D341Med (cell line): ENCODE results near the gene FAM111A.
A peak's percentile ranks its signal among the peaks of the same experiment; 100 is the strongest.

ENCODE experiments used
- DNase-seq: peaks from one replicate; pipeline ENCODE4 v3.0.0; 2012; ENCODE audit warnings: low spot score

FAM111A gene

GRCh38 chr11:59144096-59144495 is 1.4 kb downstream of the FAM111A start:
- no peak for DNase-seq

DNA sequence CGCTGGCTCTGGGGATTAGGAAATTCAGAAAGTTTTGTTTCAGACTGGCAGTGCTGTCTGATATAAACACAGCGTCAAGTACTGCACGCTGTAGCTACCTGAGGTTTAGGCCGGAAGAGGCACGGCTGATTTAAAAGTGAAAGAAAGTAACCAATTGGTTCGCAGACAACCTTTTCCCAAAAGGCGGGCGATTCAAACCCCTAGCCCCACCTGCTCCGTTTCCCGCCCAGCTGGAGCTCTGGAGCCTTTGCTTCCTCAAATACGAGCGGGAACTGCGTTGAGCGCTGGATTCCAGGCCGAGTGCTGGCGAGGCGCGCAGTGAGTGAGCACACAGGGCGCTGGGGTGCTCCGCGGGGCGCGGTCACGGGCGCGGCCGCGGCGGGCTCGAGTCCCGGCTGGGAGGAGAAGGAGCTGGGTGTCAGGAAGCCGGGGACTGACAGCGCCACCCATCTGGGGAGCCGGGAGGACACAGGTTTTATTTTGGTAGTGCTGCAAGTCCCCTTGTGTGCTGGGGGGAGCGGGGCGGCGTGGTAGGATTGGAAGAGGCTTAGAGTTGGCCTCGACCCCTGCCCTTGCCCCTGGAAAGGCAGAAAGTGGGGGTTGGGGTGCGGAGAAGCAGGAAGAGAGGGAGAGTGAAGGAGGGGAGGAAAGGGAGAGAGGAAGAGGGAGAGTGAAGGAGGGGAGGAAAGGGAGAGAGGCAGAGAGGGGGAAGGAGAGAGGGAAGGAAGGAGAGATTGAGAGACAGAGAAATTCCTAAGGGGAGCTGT is 2.1 kb downstream of the FAM111A start:
- peak; percentile 47 for DNase-seq

DNA sequence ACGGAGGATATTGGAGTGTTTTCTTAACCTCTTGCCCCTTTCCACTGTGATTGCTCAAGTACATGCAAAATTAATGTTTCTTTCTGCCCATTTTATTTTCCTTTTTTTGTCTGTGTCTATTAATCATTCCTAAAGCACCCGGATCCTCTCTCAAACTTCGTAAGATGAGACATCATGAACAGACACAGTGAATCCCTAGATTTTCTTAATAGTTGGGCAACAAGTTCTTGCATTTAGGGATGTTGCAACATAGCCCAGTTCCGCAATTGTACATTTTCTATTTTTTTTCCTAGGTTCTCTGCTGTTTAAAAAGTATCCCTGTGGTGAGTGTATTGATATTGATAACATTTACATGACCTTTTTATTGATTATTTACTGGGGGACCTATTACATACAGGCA is 2.9 kb downstream of the FAM111A start:
- no peak for DNase-seq

- DNase-seq, result no peak
Observed at GRCh38 chr11:59151761-59152160, 9.1 kb downstream of the FAM111A start.

DNA sequence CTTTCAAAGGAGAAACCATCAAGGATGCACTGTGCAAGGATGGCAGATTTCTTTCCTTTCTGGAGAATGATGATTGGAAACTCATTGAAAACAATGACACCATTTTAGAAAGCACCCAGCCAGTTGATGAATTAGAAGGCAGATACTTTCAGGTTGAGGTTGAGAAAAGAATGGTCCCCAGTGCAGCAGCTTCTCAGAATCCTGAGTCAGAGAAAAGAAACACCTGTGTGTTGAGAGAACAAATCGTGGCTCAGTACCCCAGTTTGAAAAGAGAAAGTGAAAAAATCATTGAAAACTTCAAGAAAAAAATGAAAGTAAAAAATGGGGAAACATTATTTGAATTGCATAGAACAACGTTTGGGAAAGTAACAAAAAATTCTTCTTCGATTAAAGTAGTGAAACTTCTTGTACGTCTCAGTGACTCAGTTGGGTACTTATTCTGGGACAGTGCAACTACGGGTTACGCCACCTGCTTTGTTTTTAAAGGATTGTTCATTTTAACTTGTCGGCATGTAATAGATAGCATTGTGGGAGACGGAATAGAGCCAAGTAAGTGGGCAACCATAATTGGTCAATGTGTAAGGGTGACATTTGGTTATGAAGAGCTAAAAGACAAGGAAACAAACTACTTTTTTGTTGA is 9.8 kb downstream of the FAM111A start:
- DNase-seq, result no peak

DNA sequence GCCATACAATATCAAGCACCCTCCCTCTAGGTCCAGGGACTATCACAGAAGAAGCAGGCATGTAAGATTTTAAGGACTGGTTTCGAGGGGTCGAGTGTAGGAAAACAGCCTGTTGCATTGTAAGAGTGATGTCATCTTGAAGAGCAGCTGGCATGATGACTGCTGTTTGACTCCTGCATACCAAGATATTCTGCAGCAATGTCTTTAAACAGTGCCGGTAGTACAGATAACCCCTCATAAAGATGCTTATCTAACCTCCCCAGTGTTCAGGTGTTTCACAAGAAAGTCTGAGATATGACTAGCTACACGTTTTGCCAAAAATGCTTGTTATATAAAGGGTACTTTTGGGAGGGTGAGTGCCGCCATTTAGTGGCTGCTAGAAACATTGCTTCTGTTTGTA is 12.0 kb downstream of the FAM111A start:
- no peak for DNase-seq

- DNase-seq, result no peak
Observed at GRCh38 chr11:59157433-59157832, 14.8 kb downstream of the FAM111A start.

DNA sequence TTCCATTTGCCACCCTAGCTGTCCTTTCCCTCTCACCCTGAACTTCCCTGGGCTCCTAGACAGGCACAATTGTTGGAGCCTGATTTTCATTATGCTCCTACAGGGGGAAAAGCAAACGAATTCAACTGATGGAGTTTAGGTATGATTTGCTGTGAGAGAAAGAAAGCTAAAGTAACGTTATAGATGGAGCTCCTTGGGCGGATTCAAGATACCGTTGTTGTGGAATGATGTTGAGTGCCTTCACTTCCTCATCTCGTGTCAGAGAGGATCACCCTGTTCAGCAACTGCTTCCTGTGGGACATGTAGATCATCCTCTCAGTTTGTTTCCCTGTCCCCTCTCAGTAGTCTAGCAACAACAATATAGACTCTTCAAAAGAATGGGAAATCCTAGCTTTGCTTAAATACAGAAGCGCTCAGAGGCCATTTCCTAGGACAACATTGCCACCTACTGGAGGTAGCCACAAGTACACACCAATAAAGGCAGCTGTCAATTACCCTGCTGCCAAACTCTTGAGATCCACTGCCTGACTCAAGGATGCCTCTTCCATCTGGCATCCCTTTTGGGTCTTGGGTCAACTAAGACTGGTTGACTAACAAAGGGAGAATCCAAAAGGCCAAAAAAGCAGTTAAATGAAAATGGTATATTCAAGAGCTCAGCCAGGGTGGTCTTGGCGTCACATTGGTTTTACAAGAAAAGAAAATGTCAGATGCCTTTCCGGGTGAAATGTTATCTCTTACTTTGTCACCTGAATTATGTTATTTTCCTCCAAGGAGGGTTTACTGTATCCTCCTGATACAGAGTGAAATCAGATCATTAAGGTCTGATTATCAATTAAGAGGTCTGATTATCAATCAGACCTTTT is 15.8 kb downstream of the FAM111A start:
- DNase-seq, result peak; percentile 72

DNA sequence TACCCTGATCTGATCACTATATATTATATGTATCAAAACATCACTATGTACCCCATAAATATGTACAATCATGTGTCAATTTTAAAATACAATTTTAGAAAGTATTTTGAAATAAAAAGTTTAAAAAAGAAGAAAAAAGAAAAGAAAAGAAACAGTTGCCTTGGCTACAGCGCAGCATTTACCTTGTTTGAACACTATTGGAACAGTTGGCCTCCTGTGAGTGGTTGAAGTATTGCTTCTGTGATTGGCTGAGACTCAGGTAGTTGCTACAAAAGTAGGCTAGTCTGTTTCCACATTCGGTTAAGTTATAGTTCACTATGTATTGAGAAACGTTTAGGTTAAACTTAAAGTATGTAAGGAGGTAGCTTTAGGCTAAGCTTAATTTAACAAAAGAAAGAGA is 21.4 kb downstream of the FAM111A start:
- no peak for DNase-seq

DNA sequence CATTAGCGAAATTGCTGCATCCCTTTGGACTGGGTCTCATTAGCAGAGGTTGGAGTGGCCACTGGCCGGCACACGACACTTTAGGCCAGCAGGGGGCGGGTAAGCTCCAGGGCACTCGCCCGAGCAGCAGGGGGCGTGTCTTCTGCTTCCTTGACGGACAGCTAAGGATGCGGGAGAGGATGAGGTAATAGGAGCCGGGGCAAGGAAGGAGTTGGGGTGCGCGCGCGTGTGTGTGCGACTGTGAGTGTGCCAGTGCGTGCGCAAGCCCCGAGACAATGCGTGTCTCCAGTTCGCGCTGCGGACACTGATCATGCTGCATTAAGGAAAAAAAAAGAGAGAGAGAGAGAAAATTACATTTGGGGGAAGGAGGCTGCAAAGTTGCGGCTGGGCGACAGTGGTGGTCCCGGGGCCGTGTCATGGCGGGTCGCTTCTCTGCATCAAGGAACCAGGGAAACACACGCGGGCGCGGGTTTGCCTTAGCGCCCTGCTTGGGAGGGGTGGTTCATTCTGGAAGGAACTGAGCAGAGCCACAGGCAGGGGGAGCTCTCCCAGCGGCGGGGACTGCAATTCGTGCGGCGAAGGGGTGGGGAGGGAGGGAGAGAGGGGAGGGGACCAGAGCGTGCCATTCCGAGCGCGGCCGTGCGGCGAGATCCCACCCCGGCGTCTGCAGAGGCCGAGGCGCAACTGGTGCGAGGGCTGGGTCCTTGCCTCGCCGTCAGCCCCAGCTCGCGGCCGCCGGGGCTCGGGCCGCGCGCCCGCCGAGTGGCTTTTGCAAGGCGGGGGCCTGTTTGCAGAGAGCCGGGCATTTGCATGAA is 29.1 kb downstream of the FAM111A start, which contains the start of gene DTX4:
TSS of gene DTX4 (plus strand) at position 625 of the 815 bp plus-strand sequence. CDS start 464 bp downstream, outside the sequence.
- DNase-seq, result peak; percentile 91

GRCh38 chr11:59172345-59173079 is 29.9 kb downstream of the FAM111A start:
- DNase-seq, result peak; percentile 63

DNA sequence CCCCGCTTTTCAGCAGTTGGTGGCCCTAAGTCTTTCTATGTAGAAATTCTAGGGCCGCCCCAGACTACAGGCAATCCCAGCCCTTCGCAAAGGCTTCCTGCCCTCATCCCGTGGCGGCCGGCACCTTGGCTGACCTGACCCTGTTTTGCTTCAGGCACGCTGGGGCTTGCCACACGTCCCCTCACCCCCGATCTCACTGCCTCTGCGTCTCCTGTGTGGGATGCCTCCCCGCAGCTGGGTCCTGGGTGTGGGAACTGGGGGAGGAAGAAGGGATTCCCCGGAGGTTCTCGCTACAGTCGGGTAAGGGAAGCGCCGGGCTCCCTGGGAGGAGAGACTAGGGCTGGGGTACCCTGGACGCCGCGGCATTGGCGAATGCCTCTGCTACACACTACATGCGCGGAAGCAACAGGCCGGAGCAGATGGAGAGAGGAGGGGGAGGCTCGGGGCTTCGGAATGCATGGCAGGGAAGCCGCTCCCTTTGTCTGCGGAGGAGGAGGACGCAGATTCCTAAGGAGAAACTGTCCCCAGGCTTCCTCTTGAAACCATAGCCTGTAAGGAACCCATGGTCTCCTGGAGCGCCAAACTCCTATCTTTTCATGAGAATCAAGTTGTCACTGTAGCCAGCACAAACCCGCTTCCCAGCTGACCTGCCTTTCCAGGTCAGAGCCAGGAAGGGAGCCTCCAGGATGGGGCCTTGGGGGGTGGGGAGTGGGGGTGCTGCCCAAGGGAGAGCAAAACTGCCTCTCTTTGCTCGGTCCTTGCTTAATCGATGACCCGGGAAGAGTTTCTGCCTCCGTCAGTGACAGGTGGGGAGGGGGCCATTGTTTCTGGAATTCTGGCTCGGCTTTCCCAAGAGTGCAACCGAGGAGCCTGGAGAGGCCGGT is 30.7 kb downstream of the FAM111A start:
- no peak for DNase-seq

- no peak for DNase-seq
Observed at GRCh38 chr11:59173964-59174663, 31.5 kb downstream of the FAM111A start.

DNA sequence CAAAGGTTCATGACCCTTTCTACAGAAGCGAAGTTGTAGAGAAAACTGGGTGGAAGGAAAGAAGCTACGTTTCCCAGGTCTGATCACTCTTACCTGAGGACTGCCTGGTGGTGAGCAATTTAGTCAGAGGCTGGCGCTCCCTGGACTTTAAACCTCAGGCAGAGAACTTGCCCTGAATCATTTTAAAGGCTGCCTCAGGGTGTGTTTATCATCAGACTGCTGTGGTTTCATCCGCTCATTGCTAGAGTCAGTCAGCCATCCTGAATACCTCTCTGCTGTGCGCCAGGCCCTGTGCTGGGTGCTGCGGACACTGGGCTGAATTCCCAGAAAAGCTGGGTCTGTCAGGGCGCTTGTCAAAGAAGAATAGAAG is 32.0 kb downstream of the FAM111A start:
- DNase-seq, result no peak

GRCh38 chr11:59175091-59175501 is 32.4 kb downstream of the FAM111A start:
- DNase-seq, result no peak

GRCh38 chr11:59176330-59176729 is 33.7 kb downstream of the FAM111A start:
- DNase-seq, result no peak

DNA sequence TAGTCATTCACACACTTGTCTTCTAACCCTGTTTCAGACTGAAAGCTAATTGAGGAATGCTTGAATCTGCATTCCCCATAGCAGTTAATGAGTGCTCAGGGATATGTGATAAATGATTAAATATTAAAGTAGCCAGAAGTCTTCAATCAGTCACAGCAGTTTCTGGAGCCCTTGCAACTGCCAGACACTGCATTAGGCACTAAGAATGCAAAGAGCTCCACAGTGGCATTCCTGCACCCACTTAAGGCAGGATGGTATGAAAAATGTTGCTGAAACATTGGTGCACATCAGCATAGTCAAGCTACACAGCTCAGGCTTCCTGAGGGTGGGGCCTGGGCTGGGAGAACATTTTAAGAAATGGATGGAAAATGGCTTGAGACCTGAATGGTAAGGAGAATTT is 35.7 kb downstream of the FAM111A start:
- DNase-seq, result no peak

DNA sequence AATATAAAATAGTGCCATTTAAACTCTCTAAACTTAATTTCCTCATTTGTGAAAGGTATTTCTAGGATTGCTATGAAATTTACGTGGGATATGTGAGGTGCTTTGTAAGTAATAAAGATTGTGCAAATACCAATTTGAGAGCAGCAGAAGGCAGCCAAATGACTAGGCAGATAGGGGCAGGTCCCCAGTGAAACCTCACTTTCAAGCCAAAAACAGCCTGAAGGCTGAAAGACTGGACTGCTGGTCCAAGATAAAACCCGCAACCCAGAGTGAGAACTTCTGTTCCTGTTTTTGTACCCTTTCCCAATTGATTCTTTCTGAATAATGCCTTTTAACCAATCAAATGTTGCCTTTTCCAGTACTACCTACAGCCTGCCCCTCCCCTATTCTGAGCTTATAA is 36.5 kb downstream of the FAM111A start:
- no peak for DNase-seq

- DNase-seq, result no peak
Observed at GRCh38 chr11:59180168-59180776, 37.6 kb downstream of the FAM111A start.
